Activated CD8-positive, alpha-beta memory T cell treated with anti-CD3 and anti-CD28 coated beads, Interleukin-2, amount 50 U/mL, for 1 hour (primary cell): Measurements from ENCODE around the gene DPEP3.

Experiments used
- DNase-seq: peaks from one replicate; pipeline ENCODE4 v3.0.0-alpha.2; 2020; ENCODE audit errors: extremely low read depth

Gene DPEP3

GRCh38 chr16:67931712-67932461 lies 48.4 kb downstream of the DPEP3 start, which contains the start of gene CTRL:
Gene CTRL (minus strand): TSS chr16:67931862. CDS start chr16:67931852, 10 bp downstream.
- DNase-seq, result no peak

- no peak for DNase-seq
Measured at GRCh38 chr16:67930678-67931211, 49.6 kb downstream of the DPEP3 start.

GRCh38 chr16:67930191-67930590 lies 50.1 kb downstream of the DPEP3 start:
- no peak for DNase-seq

GRCh38 chr16:67928561-67929364 lies 51.5 kb downstream of the DPEP3 start:
- peak; percentile 26 for DNase-seq

- DNase-seq, result no peak
Measured at GRCh38 chr16:67928147-67928546, 52.2 kb downstream of the DPEP3 start.

GRCh38 chr16:67927131-67927941 lies 53.0 kb downstream of the DPEP3 start:
- no peak for DNase-seq

- no peak for DNase-seq
Measured at GRCh38 chr16:67926181-67926750, 54.0 kb downstream of the DPEP3 start.
